Tongue (tissue), 2 donors: Measurements from ENCODE around the gene RESP18. TPM values are rescaled to one million over a fixed set of nuclear protein-coding genes. Genes with fewer than 3 reads are reported as not detected.

Experiments used
- DNase-seq: peaks from one replicate; pipeline ENCODE4 v3.0.0-alpha.2; 2015
- total RNA-seq: library from RNA; depleted of rRNA; stranded (reverse); fragments of >200 nt; gene quantifications from one replicate; pipeline ENCODE4 v1.2.3, GENCODE V29; 2014

Gene RESP18
- total RNA-seq = not detected

DNA sequence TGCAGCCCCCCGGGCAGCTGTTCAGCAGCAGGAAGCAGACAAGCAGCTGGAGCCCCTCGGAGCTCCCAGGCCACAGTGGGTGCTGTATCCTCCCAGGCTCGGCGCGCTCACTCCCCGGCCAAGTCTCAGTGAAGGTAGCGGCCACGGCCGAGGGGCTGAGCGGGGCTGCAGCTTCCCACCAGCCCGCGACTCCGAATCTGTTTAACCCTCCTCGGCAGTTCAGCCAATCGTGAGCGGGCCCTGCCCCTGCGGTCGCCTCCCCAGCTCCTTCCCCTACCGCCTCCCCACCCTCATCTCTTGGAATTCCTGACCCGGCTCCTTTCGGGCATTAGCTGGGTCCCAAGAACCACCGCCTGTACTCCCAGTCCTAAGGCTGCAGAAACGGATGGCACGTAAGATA is at the start of gene RESP18:
Gene RESP18, minus strand, starts transcription at position 203 of the 400 bp plus-strand sequence.
- DNase-seq = no peak

DNA sequence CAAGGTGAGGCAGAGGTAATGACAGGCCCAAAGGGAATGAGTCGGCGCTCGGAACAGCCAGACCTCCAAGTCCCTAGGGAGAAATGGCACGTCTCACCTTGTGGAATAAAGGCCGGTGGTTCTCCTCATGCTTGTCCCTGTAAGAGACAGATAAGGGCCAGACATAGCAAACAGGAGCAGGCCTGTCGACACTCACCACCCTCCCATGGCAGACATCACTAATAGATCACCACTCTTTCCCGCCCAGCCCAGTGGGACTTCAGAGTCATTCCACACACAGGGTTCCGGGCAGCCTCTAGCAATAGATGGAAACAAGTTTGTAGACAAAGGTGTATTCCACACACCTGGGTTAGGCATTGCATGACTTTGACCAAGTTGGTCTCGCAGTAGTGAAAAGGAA is 48.9 kb upstream of the RESP18 start:
- no peak for DNase-seq

DNA sequence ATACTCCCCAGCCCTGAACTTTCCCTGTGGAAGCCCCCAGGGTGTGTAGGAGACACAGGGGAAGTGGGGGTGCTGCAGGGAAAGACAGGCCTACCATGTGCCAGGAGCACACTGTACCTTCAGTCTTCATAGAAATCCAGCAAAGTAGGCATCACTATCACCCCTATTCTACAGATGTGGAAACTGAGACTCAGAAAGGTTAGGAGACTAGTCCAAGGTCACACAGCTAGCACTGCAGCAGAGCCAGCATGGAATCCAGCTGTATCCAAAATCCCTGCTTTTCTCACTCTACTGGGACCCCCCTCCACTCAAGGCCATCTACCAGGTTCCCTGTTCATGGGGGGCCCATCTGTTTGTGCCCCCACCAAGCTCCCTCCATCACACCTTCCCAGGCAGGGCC is 48.4 kb upstream of the RESP18 start:
- DNase-seq = no peak

DNA sequence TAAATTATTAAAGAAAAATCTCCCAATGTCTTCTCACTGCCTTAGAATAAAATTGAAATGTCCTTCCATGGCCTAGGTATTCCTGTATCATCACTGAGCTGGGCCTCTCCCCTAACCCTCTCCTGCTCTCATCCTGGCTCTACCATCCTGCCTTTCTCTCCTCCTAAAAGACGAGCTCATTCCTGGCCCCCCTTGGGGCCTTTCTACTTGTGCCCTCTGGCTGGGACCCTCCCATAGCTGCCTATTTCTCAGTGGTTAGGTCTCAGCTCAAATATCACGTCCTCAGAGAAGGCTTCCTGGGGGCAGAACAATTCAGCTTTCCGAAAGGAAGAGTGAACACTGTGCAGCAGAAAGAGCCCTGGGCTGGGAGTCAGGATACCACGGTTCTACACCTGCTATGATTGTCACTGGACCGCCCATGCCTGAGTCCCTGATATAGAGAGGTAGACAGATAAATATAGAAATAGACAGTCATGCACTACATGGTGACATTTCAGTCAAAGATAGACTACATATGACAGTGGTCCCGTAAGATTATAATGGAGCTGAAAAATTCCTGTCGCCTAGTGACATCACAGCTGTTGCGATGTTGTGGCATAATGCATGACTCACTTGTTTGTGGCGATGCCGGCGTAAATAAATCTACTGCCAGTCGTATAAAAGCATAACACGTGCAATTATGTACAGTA is 45.8 kb upstream of the RESP18 start:
- no peak for DNase-seq

DNA sequence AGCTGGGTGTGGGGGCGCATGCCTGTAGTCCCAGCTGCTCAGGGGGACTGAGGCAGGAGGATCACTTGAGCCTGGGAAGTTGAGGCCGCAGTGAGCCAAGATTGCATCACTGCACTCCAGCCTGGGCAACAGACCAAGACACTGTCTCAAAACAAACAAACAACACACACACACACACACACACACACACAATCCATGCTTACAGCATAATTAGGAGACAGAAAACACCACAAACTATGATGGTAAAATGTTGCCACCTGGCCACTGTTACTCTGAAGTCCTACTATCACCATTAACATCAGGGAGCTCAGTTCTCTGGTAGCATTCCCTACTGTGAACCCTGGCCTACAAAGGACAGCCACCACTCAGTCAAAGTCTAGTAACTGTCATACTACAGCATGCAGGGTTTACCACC is 36.9 kb upstream of the RESP18 start:
- peak; percentile 59 for DNase-seq

DNA sequence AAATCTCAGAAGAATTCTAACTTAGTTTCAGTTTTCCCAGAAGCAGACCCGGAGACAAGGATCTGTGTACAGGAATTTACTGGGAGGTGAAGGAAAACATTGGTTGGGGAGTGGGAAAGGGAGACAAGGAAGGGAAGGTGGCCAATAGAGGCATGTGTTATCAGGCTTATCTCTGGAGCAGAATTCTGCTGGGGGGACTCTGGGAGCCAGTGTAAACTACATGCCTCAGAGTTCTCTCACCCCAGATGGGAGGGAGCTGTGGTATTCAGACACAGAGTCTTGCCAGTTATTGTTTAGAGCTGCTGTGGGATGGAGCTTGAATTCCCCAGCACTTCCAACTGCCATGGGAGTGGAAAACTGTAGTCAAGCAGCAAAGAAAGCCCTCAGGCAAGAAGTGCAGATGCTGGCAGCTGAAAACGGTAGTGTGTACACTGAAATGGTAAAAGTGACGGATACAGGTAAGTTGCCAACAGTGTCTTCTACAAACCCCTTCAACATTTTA is 36.2 kb upstream of the RESP18 start:
- peak; percentile 51 for DNase-seq

DNA sequence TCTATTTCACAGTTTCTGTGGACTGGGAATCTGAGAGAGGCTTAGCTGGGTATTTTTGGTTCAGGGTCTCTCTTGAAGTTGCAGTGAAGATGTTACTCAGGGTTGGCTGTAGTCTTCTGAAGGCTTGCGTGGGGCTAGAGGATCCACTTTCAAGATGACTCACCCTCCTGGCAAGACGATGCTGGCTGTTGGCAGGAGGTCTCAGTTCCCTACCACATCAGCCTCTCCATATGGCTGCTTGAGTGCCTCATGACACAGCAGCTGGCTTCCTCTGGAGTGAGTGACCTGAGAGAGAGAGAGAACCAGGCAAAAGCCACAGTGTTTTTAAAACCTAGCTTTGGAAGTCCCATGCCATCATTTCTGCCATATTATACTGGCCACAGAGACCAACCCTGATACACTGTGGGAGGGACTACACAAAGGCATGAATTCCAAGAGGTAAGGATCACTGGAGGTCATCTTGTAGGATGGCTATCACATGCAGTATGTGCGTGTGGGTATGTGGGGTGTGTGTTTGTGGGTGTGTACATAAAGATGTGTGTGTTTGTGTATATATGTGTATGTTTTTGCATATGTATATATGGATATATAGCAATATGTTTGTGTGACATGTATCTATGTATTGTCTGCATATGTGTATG is 30.1 kb upstream of the RESP18 start:
- DNase-seq = peak; percentile 83

DNA sequence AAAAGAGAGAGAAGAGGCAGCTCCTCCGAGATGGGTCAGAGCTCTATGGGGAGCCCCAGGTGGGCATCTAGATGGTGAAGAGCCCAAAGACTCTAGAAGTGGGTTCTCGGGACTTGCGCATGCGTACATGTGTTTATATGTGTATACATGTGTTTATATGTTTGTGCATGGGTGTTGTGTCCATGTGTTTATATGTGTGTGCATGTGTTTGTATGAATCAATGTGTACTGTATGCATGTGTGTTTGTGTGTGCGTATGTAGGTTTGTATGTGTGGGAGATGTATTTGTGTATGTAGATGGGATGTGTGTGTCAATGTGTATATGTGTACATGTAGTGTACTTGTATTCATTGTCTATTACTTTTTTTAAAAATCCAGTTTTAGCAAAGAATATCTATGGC is 29.5 kb upstream of the RESP18 start:
- DNase-seq = no peak

DNA sequence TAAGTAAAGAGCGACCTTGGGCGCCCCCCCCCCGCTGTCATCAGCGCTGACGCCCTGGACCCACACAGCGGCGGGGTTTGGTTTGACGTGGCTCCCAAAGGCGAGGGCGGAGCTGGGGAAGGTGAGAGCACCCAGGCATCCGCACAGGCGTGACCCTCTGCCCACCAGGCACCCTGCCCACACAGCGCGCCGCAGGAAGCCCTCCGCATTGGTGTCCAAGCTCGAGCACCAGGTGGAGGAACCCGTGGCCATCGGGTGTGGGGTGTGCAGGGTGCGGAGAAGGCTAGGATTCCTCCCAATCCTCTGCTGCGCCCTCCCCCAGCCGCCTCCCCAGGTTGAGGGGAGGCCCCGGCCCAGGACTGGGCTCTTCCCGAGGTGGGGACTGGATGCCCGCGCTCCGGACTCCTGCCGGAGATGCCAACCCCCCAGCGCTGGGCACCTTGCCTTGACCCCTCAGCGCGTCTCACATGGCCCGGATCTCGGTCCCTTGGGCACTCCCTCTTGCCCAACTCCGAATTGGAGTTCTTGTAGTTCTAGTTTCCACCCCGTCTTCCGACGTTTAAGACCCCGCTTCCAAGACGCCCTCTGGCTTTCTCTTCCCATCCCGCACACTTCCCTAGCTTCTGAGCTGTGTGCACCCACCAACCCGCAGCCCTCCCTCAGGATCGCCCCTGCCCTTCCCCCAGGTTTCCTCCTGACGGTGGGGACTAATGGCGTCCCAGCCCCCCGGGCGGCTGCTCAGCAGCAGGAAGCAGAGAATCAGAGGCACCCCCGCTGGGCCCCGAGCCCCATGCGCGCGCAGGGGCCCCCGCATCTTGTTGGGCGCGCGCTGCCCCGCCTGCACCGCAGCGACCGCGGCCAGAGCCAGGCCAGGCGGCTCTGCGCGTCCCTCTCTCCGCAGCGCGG is 25.9 kb upstream of the RESP18 start:
- no peak for DNase-seq

DNA sequence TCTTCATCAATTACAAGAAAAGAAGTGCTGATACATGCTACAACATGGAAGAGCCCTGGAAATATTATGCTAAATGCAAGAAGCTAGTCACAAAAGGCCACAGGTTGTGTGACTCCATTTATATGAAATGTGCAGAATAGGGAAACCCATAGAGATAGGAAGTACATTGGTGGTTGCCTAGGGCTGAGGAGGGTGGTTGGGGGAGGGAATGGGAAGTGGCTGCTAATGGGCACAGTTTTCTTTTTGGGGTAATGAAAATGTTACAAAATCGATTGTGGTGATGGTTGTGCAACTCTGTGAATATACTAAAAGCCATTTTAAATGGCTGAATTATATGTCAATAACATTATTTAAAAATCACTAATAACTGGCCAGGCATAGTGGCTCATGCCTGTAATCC is 24.3 kb upstream of the RESP18 start:
- DNase-seq = no peak

DNA sequence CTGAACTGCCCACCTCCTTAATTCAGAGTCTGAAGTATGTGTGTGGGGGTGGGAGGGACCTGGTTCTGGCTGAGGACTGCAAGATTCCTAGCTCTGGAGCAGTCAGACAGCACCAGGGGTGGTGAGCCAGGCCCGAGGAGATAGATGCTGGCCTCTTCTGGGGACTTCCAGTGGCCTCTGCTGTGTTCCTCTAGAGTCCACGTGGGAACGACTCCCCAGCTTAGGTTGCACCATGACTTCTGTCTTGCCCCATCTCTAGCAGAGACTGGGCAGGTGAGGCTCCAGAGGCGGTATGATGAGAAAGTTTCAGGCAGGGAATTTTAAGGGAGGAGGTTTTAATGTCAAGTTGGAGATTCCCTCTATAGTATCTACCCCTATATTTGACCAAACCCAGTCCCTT is 22.0 kb upstream of the RESP18 start:
- no peak for DNase-seq

DNA sequence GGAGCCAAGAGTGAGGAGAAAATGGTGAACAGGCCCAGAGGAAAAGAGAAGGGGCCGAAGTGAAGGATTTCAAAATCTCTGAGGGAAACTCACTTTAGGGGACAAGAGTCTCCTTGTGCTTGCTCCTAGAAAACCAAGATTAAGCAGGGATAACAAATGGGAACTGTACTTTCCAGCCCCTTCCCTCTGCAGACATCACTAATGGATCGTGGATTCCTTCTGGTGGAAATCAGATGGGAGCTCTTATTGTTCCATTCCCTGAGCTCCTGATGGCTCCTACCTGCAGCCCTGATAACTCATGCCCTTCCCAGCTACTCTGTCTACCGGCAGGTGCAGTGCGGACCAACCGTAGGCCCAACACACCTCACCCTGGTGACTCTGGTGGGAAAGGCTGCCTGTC is 20.6 kb upstream of the RESP18 start:
- DNase-seq = no peak

DNA sequence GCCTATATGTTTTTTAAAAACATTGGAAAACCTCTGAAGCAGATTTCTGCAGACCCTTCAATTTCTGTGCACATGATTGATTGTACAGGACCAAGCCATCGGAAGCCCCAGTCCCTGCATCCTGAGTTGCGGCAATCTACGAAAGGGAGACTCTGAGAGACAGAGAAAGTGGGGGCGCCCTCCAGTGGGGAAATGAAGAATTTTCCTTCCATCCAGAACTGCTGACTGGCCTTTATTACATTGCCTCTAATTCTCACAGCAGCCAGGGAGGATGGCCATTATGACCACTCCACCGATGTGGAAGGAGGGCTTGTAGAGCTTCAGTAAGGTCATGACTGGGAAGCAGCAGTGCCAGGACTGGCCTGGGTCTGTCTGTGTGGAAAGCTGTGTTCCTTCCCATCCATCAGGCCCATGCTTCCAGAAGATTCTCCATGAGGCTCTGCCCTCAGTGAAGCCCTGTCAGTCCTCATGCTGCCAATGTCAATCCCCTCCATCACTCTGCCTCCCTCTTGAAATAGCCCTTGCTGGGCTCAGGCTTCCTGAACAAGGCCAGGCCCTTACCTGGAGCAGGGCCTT is 20.0 kb upstream of the RESP18 start:
- DNase-seq = peak; percentile 50

DNA sequence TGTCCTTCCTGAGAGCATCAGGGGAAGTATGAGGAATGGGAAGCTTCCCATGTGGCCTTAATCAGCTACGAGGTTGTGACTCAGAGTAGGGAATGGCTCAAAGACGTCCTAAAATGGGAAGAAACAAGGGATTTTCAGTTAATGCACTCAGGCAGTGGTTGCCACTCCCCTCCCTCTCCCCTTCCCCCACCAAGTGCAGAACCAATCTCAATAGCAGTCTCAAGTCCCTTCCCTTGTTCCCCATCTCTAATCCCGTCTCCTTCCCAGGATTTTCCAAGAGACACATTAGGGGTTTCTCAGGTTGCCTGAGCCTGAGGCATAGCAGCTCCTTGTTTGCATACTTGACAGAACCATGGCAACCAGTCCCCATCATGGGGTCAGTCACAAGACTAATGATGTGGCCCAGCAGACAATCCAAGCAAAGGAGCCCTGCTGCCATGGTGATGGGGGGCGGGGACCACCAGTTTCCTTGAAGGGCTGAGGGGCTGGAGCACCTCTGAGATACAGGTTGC is 18.2 kb upstream of the RESP18 start:
- DNase-seq = no peak

DNA sequence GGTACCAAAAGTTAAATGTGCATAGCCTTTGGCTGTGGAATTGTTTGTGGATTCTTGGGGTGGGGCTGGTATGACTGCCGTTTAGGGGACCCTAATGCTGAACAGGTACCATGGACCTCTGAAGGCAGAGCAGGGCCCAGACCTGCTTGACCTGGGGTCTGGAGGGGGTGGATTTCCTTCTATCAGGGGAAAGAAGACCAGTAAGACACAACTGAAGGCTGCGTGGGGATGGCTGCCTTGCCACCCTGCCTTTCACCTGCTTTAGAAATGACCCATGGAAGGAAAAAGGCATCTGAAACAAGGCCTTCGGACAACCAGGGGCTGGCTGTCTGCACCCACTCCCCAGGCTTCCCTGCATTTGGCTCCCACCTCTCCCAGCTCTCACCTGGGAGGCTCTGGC is 17.7 kb upstream of the RESP18 start:
- no peak for DNase-seq

DNA sequence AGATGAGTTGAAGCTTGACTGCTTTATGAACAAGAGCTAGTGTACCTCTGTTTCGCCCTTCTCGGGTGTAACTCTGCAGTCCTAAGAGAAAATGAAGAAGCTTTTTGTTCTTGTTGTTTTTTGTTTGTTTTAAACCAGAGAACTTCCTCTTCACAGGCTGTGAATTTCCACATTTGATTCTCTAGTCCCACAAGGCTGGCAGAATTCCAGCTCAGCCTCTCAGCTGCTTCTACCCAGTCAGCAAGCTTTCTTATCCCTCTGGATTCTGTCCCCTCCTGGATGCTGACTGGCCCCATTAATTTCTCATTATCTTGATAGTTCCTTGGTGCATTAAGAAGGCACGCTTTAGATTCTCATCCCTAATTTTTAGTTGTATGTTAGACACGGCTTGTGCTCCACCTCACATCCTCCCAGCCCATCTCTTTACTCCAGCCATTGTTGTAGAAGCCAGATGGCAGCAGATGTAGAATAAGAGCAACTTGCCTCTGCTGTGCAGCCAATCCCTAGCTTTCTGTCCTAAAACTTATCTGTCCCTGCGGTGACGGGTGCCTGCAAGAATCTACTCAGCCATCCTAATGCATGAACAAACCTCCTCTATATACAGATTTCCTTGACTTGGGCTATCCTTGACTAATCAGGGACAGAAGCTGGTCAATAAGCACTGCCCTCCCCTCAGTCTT is 12.3 kb upstream of the RESP18 start:
- DNase-seq = peak; percentile 81

DNA sequence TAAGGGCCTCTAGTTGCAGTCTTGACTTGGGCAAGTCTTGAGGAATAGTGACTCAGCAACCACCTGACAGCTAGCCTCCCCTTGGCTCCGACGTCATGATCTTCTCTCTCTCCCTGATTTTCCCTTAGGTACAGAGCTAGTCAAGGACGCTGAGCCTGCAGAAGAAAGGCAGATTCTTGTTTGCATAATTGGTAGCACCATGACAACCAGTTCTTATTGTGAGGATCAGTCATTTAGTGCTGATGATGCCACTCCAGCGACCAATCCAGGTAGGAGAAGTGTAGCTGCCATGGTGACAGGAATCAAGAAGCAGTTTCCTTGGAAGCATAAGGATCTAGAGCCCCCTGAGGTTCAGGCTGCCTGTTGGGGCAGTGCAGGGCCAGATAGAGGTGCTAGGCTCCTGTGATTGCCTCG is 2.8 kb upstream of the RESP18 start:
- DNase-seq = no peak

DNA sequence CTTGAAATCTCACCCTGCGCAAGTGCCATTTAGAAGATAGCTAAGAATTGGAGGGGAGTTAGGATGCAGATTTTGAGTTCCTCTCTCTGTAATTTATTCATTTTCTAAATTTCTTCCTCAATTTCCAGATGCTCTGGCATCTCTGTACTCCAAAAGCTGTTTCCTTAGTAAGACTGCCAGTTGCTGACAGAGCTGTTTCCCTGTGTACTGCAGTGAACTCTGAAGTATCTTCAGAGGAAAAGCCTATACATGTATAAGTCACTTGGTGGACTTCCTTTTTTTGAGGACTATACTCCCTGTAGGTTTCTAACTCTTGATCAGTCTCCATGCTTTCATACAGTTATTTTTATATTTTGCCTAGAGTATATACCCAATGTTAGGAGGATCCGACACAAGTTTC is 1.5 kb upstream of the RESP18 start:
- DNase-seq = no peak

DNA sequence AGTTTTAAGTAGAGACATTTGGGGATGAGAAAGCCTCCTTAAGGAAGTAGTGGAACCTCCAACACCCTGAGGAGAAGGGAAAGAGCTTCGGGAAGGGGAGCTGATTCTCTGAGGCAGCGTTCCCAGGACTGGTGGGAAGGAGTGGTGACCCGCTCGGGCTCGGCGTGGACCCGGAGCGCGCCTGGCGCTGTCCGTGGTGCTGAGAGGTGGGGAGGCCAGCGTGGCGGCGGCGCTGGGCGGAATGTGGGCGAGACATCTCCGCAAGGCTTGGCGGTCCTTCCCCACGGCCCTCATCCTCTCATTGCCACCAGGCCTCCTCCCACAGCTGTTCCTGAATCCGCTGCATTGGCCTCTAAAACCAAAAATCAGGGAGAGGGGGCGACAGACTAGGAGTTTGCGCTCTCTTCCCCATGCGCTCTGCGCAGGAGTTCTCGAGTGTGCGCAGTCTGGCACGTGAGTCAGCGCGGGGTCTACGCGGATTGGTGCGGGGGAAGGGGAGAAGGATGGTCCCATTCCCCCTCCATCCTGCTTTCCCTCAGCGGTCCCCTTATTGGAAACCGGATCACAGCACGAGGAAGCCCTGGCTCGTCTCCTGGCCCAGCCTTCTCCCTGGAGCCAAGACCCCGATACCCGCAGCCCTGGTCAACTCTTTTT is 857 bp downstream of the RESP18 start:
- peak; percentile 77 for DNase-seq

DNA sequence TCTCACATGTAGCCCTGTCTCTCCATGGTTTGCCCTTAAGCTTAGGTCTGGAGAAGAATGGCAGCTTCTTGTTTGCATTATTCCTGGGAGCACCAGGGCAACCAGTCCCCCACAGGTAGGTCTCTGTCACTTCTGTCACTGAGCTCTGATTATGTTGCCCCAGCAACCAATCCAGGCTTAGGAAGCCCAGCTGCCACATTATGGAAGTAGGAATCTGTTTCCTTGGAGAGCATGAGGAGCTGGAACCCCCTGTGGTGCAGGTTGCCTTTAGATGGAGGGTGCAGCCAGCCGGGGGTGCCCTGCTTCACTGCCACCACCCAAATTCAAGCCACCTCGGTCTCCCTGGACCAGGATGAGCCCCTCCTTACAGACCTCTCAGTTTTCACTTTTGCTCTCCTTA is 4.8 kb downstream of the RESP18 start:
- DNase-seq = no peak

DNA sequence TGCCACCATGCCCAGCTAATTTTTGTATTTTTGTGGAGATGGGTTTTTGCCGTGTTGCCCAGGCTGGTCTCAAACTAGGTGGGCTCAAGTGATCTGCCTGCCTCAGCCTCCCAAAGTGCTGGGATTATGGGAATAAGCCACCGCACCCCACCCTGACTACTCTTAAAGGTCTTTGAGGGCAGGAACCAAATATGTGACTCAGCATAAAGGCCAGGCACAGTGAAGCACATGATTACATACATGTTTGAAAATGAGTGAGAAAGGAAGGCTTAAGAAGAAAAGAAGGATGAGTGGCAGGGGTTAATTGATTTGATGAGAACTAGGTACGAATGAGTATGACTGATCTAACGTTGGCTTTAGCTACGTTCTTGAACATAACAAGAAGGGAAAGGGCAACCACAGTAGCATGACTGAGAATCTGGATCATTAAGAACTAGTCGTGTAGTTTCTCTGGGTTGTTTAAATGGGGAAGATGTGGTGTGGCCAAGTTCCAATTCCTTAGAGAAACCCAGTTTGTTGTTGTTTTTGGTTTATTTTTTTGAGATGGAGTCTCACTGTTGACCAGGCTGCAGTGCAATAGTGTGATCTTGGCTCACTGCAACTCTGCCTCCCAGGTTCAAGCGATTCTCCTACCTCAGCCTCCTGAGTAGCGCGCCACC is 6.8 kb downstream of the RESP18 start:
- DNase-seq = no peak
